Right lobe of liver (tissue), 4 donors: ENCODE data around the gene SMG1.
"Not testable (repeated sequence)": the region's sequence is repeated elsewhere in the genome, so short reads cannot be mapped to it uniquely, and the experiment has no call there.

Experiments
- CTCF ChIP-seq, 4 donors: fragments of 200-600 bp in 3 of 4; fragments of 450-650 bp in 1 of 4; IDR thresholded peaks; one replicate each; pipeline versions ENCODE4 v1.5.1 to v1.8.0; 2016 to 2022; ENCODE audit warnings: antibody characterized with exemption in 4 of 4, mild to moderate bottlenecking in 2 of 4
- POLR2A ChIP-seq: fragments of 450-650 bp; IDR thresholded peaks from one replicate; pipeline ENCODE4 v1.6.1; 2017; ENCODE audit warnings: antibody characterized with exemption, mild to moderate bottlenecking
- donor health status: DM: no; HTN: no; CAD: no.
- donor health status: DM: no; HTN: no; CAD: no.
- donor health status: DM: no; HTN: yes; CAD: no.

DNA sequence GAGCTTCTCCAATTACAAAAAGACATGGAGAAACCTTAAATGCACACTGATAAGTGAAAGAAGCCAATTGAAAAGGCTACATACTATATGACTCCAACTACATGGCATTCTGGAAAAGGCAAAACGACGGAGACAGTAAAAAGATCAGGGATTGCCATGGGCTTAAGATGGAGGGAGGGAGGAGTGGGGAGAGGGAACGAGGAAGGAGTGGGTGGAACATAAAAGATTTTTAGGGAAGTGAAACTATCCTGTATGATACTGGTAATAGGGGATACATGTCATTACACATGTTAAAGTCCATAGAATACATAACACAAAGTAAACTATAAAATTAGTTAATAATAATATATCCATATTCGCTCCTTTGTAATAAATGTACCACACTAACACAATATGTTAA, 48.9 kb downstream of the SMG1 start:
- not testable (repeated sequence) for TF ChIP-seq CTCF (IDR thresholded peaks at IDR 0.05); POLR2A
